ENCODE data around the gene DSCAM.

Gene DSCAM

DNA sequence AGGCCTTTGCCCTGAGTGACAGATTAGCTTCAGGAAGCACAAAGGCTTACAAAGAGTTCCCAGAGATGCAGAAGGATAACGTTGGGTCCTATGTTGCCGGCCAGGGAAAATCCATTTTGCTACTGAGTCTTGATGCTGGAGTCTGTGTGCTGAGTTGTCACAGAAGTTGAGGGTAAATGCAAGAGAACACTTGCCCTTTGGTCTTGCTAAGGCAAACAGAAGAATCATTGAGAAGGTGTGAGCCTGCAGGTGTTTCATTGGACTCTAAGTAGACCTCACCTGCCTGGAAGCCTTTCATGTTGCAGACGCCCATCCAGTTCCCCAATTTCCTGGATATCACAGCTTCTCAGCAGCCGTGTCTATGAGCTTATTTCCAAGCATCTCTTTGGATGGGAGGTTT, 874.5 kb downstream of the DSCAM start:
- no peaks in the 10 kb centered on the region for H3F3A ChIP-seq (ENCODE audit: insufficient read depth, low read length)
- no peaks in the 10 kb centered on the region for H3K79me2 ChIP-seq (ENCODE audit: insufficient read depth, low read length)

GRCh38 chr21:39971956-39972355, 875.0 kb downstream of the DSCAM start:
- TF ChIP-seq EZH2 (IDR thresholded peaks at IDR 0.05; ENCODE audit: borderline replicate concordance, low read length) (no peak), CTCF (IDR thresholded peaks at IDR 0.05; ENCODE audit: low read length) (no peak)
- no peak overlapping the region for H3K4me2 ChIP-seq (ENCODE audit: low read length)
- no peaks in the 10 kb centered on the region for H3K4me1 ChIP-seq (ENCODE audit: insufficient read depth, low read length, severe bottlenecking)
- no peaks in the 10 kb centered on the region for H3K9me3 ChIP-seq (ENCODE audit: low read length)
- H3K36me3 ChIP-seq (ENCODE audit: insufficient read depth, low read length): no peaks in the 10 kb centered on the region
- no peaks in the 10 kb centered on the region for H3K79me2 ChIP-seq (ENCODE audit: insufficient read depth, low read length)
- H3K4me3 ChIP-seq (ENCODE audit: low read depth, low read length, poor library complexity, severe bottlenecking): no peak overlapping the region
- no peaks in the 10 kb centered on the region for H4K20me1 ChIP-seq (ENCODE audit: insufficient read depth, low read length)
- no peak overlapping the region for H3K9ac ChIP-seq (ENCODE audit: low read length)
- no peaks in the 10 kb centered on the region for H3F3A ChIP-seq (ENCODE audit: insufficient read depth, low read length)
- no peak overlapping the region for H2AFZ ChIP-seq (ENCODE audit: low read length)
- H3K9me2 ChIP-seq (ENCODE audit: low read depth, low read length): no peaks in the 10 kb centered on the region
- H3K27me3 ChIP-seq (ENCODE audit: insufficient read depth, low read length): no peaks in the 10 kb centered on the region
- H3K27ac ChIP-seq (ENCODE audit: low read depth, low read length, poor library complexity, severe bottlenecking): no peak overlapping the region

More for the DNA sequence above, 874.5 kb downstream of the DSCAM start:
- no peak overlapping the region for H3K4me2 ChIP-seq (ENCODE audit: low read length)
- no peak overlapping the region for H3K4me3 ChIP-seq (ENCODE audit: low read depth, low read length, poor library complexity, severe bottlenecking)
- H2AFZ ChIP-seq (ENCODE audit: low read length): no peak overlapping the region
- H3K4me1 ChIP-seq (ENCODE audit: insufficient read depth, low read length, severe bottlenecking): no peaks in the 10 kb centered on the region
- no peak overlapping the region for H3K27ac ChIP-seq (ENCODE audit: low read depth, low read length, poor library complexity, severe bottlenecking)
- no peaks in the 10 kb centered on the region for H4K20me1 ChIP-seq (ENCODE audit: insufficient read depth, low read length)
- no peaks in the 10 kb centered on the region for H3K36me3 ChIP-seq (ENCODE audit: insufficient read depth, low read length)
- no peak overlapping the region for H3K9ac ChIP-seq (ENCODE audit: low read length)
- no peaks in the 10 kb centered on the region for H3K9me3 ChIP-seq (ENCODE audit: low read length)
- TF ChIP-seq EZH2 (IDR thresholded peaks at IDR 0.05; ENCODE audit: borderline replicate concordance, low read length) (no peak), CTCF (IDR thresholded peaks at IDR 0.05; ENCODE audit: low read length) (no peak)
- H3K27me3 ChIP-seq (ENCODE audit: insufficient read depth, low read length): no peaks in the 10 kb centered on the region
- no peaks in the 10 kb centered on the region for H3K9me2 ChIP-seq (ENCODE audit: low read depth, low read length)

DNA sequence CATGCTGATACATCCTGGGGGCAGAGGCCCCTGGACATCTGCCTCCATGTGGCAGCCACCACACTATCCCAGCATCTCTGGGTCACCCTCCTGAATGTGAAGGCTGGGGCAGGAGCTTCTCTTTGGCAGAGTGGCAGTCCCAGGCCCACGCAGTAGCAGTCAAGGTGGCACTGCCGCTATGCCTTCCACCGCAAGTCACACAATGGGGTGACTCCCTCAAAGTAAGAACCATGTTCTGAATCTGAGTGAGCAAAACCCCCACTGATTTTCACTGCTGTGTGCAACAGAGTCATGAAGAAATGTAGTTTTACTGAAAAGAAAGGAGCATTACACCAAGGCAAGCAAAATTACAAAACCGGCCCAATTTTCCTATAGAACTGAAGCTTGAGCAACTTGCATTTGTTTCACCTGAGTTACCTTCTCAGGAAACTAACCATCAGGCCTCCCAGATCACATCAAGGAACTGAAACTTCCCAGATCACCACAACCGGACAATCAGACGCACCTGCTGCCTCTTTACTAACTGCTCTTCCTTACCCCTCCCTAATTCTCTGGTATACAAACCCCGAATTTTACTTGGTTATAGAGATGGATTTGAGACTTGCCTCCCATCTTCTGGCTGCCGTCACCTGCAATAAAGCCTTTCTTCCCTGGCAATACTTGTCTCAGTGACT, 877.1 kb downstream of the DSCAM start:
- TF ChIP-seq CTCF (IDR thresholded peaks at IDR 0.05; ENCODE audit: low read length) (no peak), EZH2 (IDR thresholded peaks at IDR 0.05; ENCODE audit: borderline replicate concordance, low read length) (no peak)
- Histone ChIP-seq H3K4me1 (ENCODE audit: insufficient read depth, low read length, severe bottlenecking) (no peaks in the 10 kb centered on the region), H4K20me1 (ENCODE audit: insufficient read depth, low read length) (no peaks in the 10 kb centered on the region), H3K4me2 (ENCODE audit: low read length) (no peak overlapping the region), H3K9ac (ENCODE audit: low read length) (no peak overlapping the region), H3K9me3 (ENCODE audit: low read length) (no peaks in the 10 kb centered on the region), H3K4me3 (ENCODE audit: low read depth, low read length, poor library complexity, severe bottlenecking) (no peak overlapping the region), H3K27me3 (ENCODE audit: insufficient read depth, low read length) (no peaks in the 10 kb centered on the region), H3K9me2 (ENCODE audit: low read depth, low read length) (no peaks in the 10 kb centered on the region), H3K27ac (ENCODE audit: low read depth, low read length, poor library complexity, severe bottlenecking) (no peak overlapping the region), H3K79me2 (ENCODE audit: insufficient read depth, low read length) (no peaks in the 10 kb centered on the region), H2AFZ (ENCODE audit: low read length) (no peak overlapping the region), H3F3A (ENCODE audit: insufficient read depth, low read length) (no peaks in the 10 kb centered on the region), H3K36me3 (ENCODE audit: insufficient read depth, low read length) (no peaks in the 10 kb centered on the region)

All from OCI-LY1 (cell line).